ENCODE results near the gene USH2A.

DNA sequence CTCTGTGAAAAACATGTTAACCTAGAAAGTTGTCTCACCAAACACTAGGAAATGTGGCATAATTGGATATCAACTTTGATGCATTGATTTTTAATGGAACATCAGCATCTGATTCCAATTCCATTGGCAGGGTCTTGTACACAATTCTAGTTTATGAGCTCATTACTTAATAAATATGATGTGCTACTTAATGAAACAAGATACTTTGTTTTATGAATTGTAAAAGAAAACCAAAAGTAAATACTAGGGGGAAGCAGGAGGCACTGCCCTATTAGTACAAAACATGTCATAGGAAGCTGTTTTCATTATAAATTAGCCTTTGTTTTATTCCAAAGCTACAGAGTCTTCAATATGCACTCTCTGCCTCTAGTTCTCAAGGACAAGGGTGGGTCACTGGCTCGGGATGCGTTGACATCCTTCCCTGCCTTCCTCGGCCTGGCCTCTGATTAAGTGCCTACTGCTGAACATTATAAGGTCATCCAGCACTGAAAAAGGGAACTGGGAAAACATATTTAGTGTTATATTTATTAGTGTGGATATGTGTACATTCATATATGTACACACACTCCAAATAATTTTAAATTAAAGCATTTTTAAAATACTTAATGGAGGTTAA lies 185.2 kb downstream of the USH2A start:
- TF ChIP-seq POLR2A (IDR thresholded peaks at IDR 0.05) (no peak), POLR2AphosphoS5 (IDR thresholded peaks at IDR 0.05) (no peak)
